Astrocyte of the cerebellum (primary cell): Measurements from ENCODE around the gene ID4.
"Not testable (repeated sequence)": the region's sequence is repeated elsewhere in the genome, so short reads cannot be mapped to it uniquely, and the experiment has no call there.

Experiments used
- DNase-seq: peaks from one replicate; pipeline ENCODE4 v3.0.0-alpha.2; 2011; ENCODE audit warnings: low read depth
- H3K4me3 ChIP-seq: 2 replicates; pipeline ENCODE4 v1.5.1; 2011; ENCODE audit warnings: mild to moderate bottlenecking, low read depth, low read length, moderate library complexity
- in situ Hi-C: cut with HindIII; loops from 2 replicates; pipeline ENCODE4 v1.10.0; 2017; ENCODE audit warnings: low sequenced_read_pairs
- TF ChIP-seq, protein P1 (sequence below): IDR thresholded peaks from 2 replicates; pipeline ENCODE4 v1.5.1; 2012; ENCODE audit warnings: low read length, low read depth, moderate library complexity, mild to moderate bottlenecking; ENCODE audit errors: missing control alignments

ID4 gene

GRCh38 chr6:19852090-19852457 lies 14.9 kb downstream of the ID4 start:
- DNase-seq: no peak
- TF ChIP-seq, protein P1, sequence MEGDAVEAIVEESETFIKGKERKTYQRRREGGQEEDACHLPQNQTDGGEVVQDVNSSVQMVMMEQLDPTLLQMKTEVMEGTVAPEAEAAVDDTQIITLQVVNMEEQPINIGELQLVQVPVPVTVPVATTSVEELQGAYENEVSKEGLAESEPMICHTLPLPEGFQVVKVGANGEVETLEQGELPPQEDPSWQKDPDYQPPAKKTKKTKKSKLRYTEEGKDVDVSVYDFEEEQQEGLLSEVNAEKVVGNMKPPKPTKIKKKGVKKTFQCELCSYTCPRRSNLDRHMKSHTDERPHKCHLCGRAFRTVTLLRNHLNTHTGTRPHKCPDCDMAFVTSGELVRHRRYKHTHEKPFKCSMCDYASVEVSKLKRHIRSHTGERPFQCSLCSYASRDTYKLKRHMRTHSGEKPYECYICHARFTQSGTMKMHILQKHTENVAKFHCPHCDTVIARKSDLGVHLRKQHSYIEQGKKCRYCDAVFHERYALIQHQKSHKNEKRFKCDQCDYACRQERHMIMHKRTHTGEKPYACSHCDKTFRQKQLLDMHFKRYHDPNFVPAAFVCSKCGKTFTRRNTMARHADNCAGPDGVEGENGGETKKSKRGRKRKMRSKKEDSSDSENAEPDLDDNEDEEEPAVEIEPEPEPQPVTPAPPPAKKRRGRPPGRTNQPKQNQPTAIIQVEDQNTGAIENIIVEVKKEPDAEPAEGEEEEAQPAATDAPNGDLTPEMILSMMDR: no peak
- in situ Hi-C loops: no loop called here
- H3K4me3 ChIP-seq: no peak overlapping the region

DNA sequence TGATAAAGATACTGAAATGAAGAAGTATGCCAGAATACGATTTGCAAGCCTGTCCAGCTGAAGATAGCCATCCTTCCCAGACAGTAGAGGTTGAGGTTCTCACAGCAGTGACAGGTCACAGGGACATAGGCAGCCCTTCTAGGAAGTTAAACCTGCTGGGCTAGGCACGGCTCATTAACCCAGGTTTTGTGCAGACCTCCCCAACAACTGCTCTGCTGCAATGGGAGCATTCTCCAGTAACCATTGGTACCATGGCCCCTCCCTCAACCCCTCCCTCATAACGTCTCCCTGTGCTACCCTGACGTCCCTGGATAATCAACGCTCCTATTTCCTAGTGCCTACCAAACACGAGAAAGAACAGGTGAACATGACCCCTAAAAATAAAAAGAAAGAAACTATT lies 15.8 kb downstream of the ID4 start:
- no peak overlapping the region for H3K4me3 ChIP-seq
- in situ Hi-C loops: no loop called here
- DNase-seq: no peak
- TF ChIP-seq, protein P1: no peak

GRCh38 chr6:19854421-19855015 lies 17.3 kb downstream of the ID4 start:
- DNase-seq, H3K4me3 ChIP-seq, in situ Hi-C loops: not testable (repeated sequence)

GRCh38 chr6:19855536-19855935 lies 18.4 kb downstream of the ID4 start:
- no peak overlapping the region for H3K4me3 ChIP-seq
- TF ChIP-seq, protein P1: no peak
- no peak for DNase-seq
- in situ Hi-C loops: no loop called here

GRCh38 chr6:19857139-19857538 lies 20.0 kb downstream of the ID4 start:
- H3K4me3 ChIP-seq: no peak overlapping the region
- in situ Hi-C loops: no loop called here
- TF ChIP-seq, protein P1: no peak
- DNase-seq: no peak

- no peak overlapping the region for H3K4me3 ChIP-seq
- no peak for DNase-seq
- in situ Hi-C loops: no loop called here
- TF ChIP-seq, protein P1: no peak
Observed at GRCh38 chr6:19857703-19858102, 20.5 kb downstream of the ID4 start.

- in situ Hi-C loops: no loop called here
- no peak overlapping the region for H3K4me3 ChIP-seq
- TF ChIP-seq, protein P1: no peak
- no peak for DNase-seq
Observed at GRCh38 chr6:19860235-19860877, 23.2 kb downstream of the ID4 start.
